Skeletal muscle tissue (tissue), 4 donors: ENCODE data around the gene BARX2. TPM values are rescaled to one million over a fixed set of nuclear protein-coding genes. Genes with fewer than 3 reads are reported as not detected.

Source experiments
- H3K27ac ChIP-seq: one replicate; pipeline ENCODE4 v1.7.0; 2013; ENCODE audit warnings: mild to moderate bottlenecking, low read depth, low read length, inconsistent platforms
- H3K27me3 ChIP-seq, 3 donors: one replicate each; pipeline ENCODE4 v1.7.0; 2013; ENCODE audit warnings: low read length in 3 of 3; ENCODE audit not compliant: control insufficient read depth in 3 of 3, insufficient read depth in 3 of 3
- H3K36me3 ChIP-seq, 3 donors: one replicate each; pipeline ENCODE4 v1.7.0; 2013; ENCODE audit warnings: low read length in 3 of 3; ENCODE audit not compliant: control insufficient read depth in 3 of 3, insufficient read depth in 3 of 3
- H3K4me1 ChIP-seq, 3 donors: one replicate each; pipeline ENCODE4 v1.7.0; 2013; ENCODE audit warnings: low read length in 3 of 3, mild to moderate bottlenecking in 3 of 3; ENCODE audit not compliant: control insufficient read depth in 3 of 3, insufficient read depth in 3 of 3
- H3K4me3 ChIP-seq, 3 donors: one replicate each; pipeline ENCODE4 v1.7.0; 2013; ENCODE audit warnings: low read length in 3 of 3
- H3K9ac ChIP-seq, 3 donors: one replicate each; pipeline ENCODE4 v1.7.0; 2013; ENCODE audit warnings: low read length in 3 of 3, mild to moderate bottlenecking in 3 of 3, moderate library complexity in 2 of 3, low read depth in 1 of 3
- H3K9me3 ChIP-seq, 3 donors: one replicate each; pipeline ENCODE4 v1.7.0; 2013; ENCODE audit warnings: low read length in 3 of 3; ENCODE audit not compliant: control insufficient read depth in 3 of 3
- total RNA-seq: library from RNA; depleted of rRNA; stranded (reverse); fragments of >200 nt; gene quantifications from one replicate; pipeline ENCODE4 v1.2.3, GENCODE V29; 2014
- donor health status: Osteomylitis.

The BARX2 gene
- total RNA-seq, 1 donor from 2014 or later = not detected

DNA sequence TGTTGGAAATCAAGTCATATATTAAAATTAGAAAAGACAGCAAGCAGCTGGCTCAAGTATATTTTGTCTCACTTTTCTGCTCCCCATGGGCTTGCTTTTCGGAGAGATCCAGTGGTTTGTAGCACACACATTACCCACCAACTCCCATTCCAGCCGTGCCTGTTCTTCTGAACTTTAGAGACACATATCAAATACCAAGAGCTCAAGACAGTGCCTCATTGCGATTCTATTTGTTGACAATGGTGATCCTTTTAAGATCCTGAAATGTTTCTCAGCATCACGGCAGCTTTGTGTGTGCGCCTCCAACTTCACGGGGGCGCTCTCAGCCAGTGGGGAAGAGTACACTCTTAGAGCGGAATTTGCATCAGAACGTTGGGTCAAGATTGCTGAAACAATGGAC is 52.9 kb downstream of the BARX2 start:
- H3K9ac ChIP-seq = no peak overlapping the region
- H3K4me1 ChIP-seq = no peaks in the 10 kb centered on the region
- no peaks in the 10 kb centered on the region for H3K9me3 ChIP-seq
- no peak overlapping the region for H3K27ac ChIP-seq
- H3K36me3 ChIP-seq = no peaks in the 10 kb centered on the region
- peaks cover 0 to 3% (median 3%) of the 10 kb centered on the region in 3 donors for H3K27me3 ChIP-seq
- no peak overlapping the region for H3K4me3 ChIP-seq

DNA sequence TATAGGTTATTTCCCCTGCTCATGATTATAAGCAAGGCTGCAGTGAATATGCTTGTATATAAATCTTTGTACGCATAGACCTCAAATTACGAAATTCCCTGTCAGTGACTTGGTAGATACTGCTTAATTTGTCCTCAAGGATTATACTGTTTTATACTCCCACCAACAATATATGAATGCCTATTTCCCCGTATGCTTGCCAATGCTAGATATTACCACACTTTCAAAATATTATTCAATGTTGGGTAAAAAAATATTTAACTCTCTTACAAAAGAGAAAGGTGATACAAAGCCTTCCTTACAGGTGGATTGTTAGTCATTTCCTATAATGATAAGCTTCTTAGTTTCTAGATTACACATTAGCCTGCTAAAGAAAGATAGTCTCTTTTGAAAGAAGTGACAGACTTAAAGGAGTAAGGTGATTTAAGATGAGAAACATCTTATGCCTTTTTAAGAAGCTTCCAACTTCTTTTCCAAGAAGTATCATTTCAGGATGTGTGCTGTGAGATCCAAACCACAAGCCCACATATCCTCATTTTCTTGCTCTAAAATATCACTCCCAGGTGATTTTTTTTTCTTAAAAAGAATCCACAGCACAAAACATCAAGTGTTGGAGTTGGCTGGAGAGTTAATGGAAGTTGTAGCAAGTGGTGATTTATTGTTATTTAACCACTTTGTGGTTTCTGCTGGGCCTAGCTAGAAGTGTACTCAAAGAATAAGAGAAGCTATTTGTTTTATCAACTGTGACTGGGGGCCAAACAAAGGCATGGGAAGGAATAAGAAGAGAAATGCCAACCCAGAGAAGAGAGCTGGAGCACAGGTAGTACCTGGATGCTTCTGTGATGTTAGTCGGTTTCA is 59.2 kb downstream of the BARX2 start:
- Histone ChIP-seq H3K27ac (no peak overlapping the region), H3K36me3 (no peaks in the 10 kb centered on the region), H3K9ac (no peak overlapping the region)

DNA sequence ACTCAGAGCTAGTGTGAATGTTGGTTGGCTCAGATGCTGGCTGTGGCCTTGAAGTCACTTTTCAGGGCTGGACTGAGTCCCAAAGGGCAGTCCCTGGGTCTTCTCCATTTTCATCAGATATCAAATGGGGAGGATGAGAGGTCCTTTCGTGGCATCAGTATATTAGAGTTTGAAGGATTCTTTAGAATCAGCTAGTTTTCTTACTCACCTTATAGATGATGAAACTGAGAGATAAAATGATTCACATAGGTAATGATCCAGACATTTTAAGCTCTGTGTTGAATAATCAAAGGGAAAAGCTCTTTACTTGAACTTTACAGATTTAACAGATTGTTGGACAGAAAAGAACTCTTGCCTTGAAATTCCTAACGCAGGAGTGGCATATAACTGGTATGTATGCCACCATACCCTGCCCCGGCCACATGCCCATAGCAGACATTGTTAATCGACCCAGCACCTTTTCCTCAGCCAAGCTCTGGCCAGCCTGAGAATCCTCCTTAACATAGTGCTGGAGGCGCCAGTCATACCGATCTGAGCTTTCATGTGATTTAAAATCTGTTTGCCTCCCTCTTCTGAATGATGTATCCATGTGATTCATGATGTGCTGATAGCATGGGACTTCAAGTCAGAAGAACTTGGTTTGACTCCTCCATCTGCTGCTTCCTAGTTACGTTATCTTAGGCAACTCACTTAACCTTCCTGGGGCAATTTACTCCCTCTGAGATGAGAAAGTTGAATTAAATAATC is 60.0 kb downstream of the BARX2 start:
- Histone ChIP-seq H3K36me3 (no peaks in the 10 kb centered on the region), H3K27me3 (peaks cover 0 to 4% (median 0%) of the 10 kb centered on the region in 3 donors), H3K4me3 (no peak overlapping the region), H3K9ac (no peak overlapping the region), H3K9me3 (no peaks in the 10 kb centered on the region), H3K4me1 (no peaks in the 10 kb centered on the region), H3K27ac (no peak overlapping the region)

More for the DNA sequence above, 59.2 kb downstream of the BARX2 start:
- Histone ChIP-seq H3K27me3 (peaks cover 0 to 4% (median 0%) of the 10 kb centered on the region in 3 donors), H3K4me1 (no peaks in the 10 kb centered on the region), H3K9me3 (no peaks in the 10 kb centered on the region), H3K4me3 (no peak overlapping the region)

DNA sequence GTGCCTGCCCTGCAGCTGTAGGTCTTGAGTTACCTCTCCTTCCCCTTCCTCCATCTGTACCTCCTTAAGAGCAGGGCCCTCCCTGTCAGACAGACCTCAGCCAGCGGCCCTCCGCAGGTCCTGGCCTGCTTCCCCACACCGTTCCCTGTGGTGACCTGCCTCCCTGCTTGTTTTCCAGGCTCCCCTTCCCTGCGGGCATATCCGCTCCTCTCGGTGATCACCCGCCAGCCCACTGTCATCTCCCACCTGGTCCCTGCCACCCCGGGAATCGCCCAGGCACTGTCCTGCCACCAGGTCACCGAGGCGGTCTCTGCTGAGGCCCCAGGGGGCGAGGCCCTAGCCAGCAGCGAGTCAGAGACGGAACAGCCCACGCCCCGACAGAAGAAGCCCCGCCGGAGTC is 60.9 kb downstream of the BARX2 start:
- Histone ChIP-seq H3K4me3 (no peak overlapping the region), H3K27ac (no peak overlapping the region)

DNA sequence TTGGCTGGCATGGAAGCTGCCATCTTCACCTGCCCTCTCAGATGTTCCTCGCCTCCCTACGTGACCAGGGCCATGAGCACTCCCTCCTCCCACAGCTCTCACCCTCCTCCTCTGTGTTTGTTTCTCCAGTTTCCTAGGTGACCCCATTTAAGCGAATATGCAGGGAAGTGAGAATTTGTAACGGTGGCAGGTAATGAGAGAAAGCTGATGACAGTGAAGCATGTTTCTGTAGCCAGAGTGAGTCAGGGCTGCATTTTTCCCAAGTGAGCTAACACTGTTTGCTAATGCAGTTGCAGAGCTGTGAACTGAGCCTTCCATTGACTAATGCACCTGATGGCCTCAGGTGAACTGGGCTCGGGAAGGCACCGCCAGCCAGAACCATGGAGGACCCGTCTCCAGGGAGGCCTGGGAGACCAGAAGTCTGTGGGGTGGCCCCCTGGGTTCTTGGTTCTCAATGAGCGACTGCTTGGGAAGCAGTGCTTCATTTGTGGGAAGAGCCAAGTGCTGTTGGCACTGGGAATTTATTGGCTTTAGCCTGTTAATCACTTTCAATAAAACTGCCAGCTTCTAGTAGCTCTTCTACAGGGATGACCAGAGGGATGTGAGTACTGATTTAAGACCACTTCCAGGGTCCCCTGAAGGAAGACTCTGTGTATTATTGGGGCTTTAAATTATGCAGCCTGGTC is 64.5 kb downstream of the BARX2 start:
- no peaks in the 10 kb centered on the region for H3K36me3 ChIP-seq
- no peak overlapping the region for H3K27ac ChIP-seq
- H3K9me3 ChIP-seq = no peaks in the 10 kb centered on the region
- no peak overlapping the region for H3K9ac ChIP-seq
- H3K4me1 ChIP-seq = no peaks in the 10 kb centered on the region
- H3K27me3 ChIP-seq = peaks cover 0 to 4% (median 0%) of the 10 kb centered on the region in 3 donors
- H3K4me3 ChIP-seq = no peak overlapping the region

More for the DNA sequence above, 60.9 kb downstream of the BARX2 start:
- Histone ChIP-seq H3K4me1 (no peaks in the 10 kb centered on the region), H3K36me3 (no peaks in the 10 kb centered on the region), H3K27me3 (peaks cover 0 to 4% (median 0%) of the 10 kb centered on the region in 3 donors), H3K9ac (no peak overlapping the region), H3K9me3 (no peaks in the 10 kb centered on the region)

DNA sequence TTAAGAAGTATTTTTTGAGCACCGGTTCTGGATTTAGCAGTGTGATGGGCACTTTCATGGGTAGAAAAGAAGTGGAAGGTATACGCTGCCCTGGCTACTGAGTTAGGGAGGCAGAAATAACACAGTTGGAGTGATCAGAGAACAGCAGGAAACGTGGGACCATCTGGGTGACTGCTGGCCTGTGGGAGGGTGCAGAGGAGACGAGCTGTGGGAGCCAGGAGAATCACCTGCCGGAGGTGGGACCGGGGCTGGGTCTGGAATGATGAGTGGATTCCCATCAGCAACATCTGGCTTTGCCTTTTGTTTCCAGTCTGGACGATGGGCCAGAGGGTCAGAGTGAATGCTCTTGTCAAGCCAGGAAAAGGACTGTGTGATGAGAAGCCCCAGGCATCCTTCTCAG is 66.5 kb downstream of the BARX2 start:
- H3K36me3 ChIP-seq = no peaks in the 10 kb centered on the region
- H3K4me1 ChIP-seq = no peaks in the 10 kb centered on the region
- no peaks in the 10 kb centered on the region for H3K9me3 ChIP-seq
- H3K27ac ChIP-seq = no peak overlapping the region
- H3K27me3 ChIP-seq = no peaks in the 10 kb centered on the region
- H3K9ac ChIP-seq = no peak overlapping the region
- no peak overlapping the region for H3K4me3 ChIP-seq

DNA sequence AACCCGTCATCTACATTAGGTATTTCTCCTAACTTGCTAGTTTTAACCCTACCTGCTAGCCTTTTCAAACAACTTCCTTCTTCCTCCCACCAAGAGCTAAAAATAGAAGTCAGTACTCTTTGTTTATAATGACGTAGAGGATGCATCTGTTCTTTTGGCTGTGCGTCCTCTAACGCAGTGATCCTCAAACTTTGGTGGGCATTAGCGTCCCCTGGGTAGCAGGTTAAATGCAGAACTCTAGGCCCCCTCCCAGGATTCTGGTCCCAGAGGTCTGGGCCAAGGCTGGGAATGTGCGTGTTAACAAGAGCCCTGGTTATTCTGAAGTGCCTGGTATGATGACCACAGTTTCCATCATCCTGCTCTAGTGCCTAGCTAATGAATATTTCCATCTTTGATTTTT is 67.6 kb downstream of the BARX2 start:
- Histone ChIP-seq H3K36me3 (no peaks in the 10 kb centered on the region), H3K27ac (no peak overlapping the region), H3K4me3 (no peak overlapping the region), H3K4me1 (no peaks in the 10 kb centered on the region), H3K9ac (no peak overlapping the region), H3K27me3 (no peaks in the 10 kb centered on the region), H3K9me3 (no peaks in the 10 kb centered on the region)

DNA sequence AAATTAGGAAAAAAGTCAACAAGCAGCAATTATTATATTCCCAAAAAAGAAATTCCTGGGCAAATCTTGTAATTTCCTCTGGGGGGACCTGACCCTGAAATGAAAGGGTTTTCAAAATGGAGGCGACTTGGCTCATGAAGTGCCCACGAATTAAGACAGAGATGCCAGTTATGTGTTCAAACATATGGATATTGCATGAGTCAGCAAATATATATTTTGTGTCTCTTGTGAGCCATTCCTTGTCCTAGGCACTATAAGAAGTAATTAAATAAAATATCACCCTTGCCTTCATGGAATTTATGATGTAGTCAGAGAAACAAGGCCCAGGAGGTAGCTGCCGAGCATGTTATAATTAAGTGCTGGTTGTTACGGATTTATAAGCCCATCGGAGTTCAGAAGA is 68.6 kb downstream of the BARX2 start:
- Histone ChIP-seq H3K27ac (no peak overlapping the region), H3K9me3 (peaks cover 0 to 4% (median 2%) of the 10 kb centered on the region in 3 donors), H3K27me3 (no peaks in the 10 kb centered on the region), H3K4me1 (no peaks in the 10 kb centered on the region), H3K4me3 (no peak overlapping the region), H3K36me3 (no peaks in the 10 kb centered on the region), H3K9ac (no peak overlapping the region)

DNA sequence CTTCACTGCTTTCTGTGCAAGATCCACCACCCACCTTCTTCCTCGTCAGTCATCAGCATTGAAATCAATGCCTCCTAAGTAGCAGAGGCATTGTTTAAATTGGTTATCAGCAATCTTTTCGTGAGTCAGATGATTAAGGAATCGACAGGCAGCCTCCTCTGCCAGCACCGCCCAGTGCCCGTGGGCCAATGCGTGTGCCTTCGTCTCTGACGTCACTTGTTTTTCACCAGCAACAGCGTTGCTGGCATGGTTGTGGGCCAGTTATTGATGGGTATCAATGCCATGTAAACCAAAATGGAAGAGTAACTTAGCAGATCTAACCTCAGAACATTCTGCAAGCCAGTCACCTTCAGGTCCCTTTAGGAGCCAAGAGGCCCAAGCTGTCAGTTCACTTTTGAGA is 69.6 kb downstream of the BARX2 start:
- Histone ChIP-seq H3K27ac (no peak overlapping the region), H3K9me3 (peaks cover 0 to 4% (median 2%) of the 10 kb centered on the region in 3 donors), H3K4me3 (no peak overlapping the region), H3K36me3 (no peaks in the 10 kb centered on the region), H3K4me1 (no peaks in the 10 kb centered on the region), H3K27me3 (no peaks in the 10 kb centered on the region), H3K9ac (no peak overlapping the region)
